HFFc6 (cell line): ENCODE results near the gene ZDHHC17. TPM values are rescaled to one million over a fixed set of nuclear protein-coding genes. Genes with fewer than 3 reads are reported as not detected.

Experiments
- DNase-seq: peaks from one replicate; pipeline ENCODE4 v3.0.0-alpha.2; 2018
- H3K27ac Mint-ChIP-seq: 2 replicates; pipeline ENCODE4 v1.8.0; 2020; ENCODE audit warnings: mild to moderate bottlenecking, mixed read lengths
- H3K27me3 Mint-ChIP-seq: 2 replicates; pipeline ENCODE4 v1.8.0; 2021; ENCODE audit warnings: mild to moderate bottlenecking, moderate library complexity, mixed read lengths; ENCODE audit not compliant: insufficient read depth
- H3K36me3 Mint-ChIP-seq: 2 replicates; pipeline ENCODE4 v1.8.0; 2021; ENCODE audit warnings: low read depth, mixed read lengths
- H3K4me1 Mint-ChIP-seq: 2 replicates; pipeline ENCODE4 v1.8.0; 2020; ENCODE audit warnings: low read depth, mixed read lengths
- H3K4me3 Mint-ChIP-seq: 2 replicates; pipeline ENCODE4 v1.8.0; 2020; ENCODE audit warnings: mild to moderate bottlenecking, moderate library complexity, mixed read lengths
- H3K9me3 Mint-ChIP-seq: 2 replicates; pipeline ENCODE4 v1.8.0; 2020; ENCODE audit warnings: mild to moderate bottlenecking, mixed read lengths
- total RNA-seq, 6 experiments: library from RNA; stranded (reverse); fragmentation: NEBNext Ultra II Directional; extraction: Animal tissue kit (Norgen Biotek cat#: 25700); gene quantifications; 2 replicates in 1 of 6; 3 replicates in 5 of 6; pipeline ENCODE4 v1.2.3, GENCODE V29; 2021
- TF ChIP-seq, protein P1 (sequence below): fragments of 200-600 bp; sonication (generic); IDR thresholded peaks from 2 replicates; pipeline ENCODE4 v1.5.0; 2021; ENCODE audit warnings: antibody characterized with exemption, mild to moderate bottlenecking

ZDHHC17 gene
- total RNA-seq, 6 experiments from 2014 or later = 16.0 to 23.6 (median 19.2) TPM

- peak; percentile 75 for DNase-seq
- Mint-ChIP-seq H3K27ac (peak overlapping the region; percentile 81), H3K27me3 (peaks cover 2% of the 10 kb centered on the region), H3K4me1 (peaks cover 33% of the 10 kb centered on the region), H3K4me3 (peak overlapping the region; percentile 48), H3K9me3 (no peaks in the 10 kb centered on the region), H3K36me3 (peaks cover 18% of the 10 kb centered on the region)
- TF ChIP-seq, protein P1, sequence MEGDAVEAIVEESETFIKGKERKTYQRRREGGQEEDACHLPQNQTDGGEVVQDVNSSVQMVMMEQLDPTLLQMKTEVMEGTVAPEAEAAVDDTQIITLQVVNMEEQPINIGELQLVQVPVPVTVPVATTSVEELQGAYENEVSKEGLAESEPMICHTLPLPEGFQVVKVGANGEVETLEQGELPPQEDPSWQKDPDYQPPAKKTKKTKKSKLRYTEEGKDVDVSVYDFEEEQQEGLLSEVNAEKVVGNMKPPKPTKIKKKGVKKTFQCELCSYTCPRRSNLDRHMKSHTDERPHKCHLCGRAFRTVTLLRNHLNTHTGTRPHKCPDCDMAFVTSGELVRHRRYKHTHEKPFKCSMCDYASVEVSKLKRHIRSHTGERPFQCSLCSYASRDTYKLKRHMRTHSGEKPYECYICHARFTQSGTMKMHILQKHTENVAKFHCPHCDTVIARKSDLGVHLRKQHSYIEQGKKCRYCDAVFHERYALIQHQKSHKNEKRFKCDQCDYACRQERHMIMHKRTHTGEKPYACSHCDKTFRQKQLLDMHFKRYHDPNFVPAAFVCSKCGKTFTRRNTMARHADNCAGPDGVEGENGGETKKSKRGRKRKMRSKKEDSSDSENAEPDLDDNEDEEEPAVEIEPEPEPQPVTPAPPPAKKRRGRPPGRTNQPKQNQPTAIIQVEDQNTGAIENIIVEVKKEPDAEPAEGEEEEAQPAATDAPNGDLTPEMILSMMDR = no peak
Measured at GRCh38 chr12:76863005-76863670, 99.2 kb downstream of the ZDHHC17 start.

- Mint-ChIP-seq H3K36me3 (peaks cover 18% of the 10 kb centered on the region), H3K4me3 (peak overlapping the region; percentile 48), H3K27me3 (peaks cover 2% of the 10 kb centered on the region), H3K9me3 (no peaks in the 10 kb centered on the region), H3K4me1 (peaks cover 34% of the 10 kb centered on the region), H3K27ac (peak overlapping the region; percentile 81)
- DNase-seq = peak; percentile 33
- TF ChIP-seq, protein P1 = no peak
Measured at GRCh38 chr12:76863837-76864236, 99.9 kb downstream of the ZDHHC17 start.

- no peak overlapping the region for H3K27ac Mint-ChIP-seq
- H3K9me3 Mint-ChIP-seq = no peaks in the 10 kb centered on the region; the same call in 1 of the 2 replicates
- no peak overlapping the region for H3K4me3 Mint-ChIP-seq
- DNase-seq = no peak
- TF ChIP-seq, protein P1 = no peak
- peaks cover 18% of the 10 kb centered on the region for H3K36me3 Mint-ChIP-seq
- peaks cover 44% of the 10 kb centered on the region for H3K4me1 Mint-ChIP-seq
- H3K27me3 Mint-ChIP-seq = peaks cover 2% of the 10 kb centered on the region
Measured at GRCh38 chr12:76864791-76865400, 101.0 kb downstream of the ZDHHC17 start.

DNA sequence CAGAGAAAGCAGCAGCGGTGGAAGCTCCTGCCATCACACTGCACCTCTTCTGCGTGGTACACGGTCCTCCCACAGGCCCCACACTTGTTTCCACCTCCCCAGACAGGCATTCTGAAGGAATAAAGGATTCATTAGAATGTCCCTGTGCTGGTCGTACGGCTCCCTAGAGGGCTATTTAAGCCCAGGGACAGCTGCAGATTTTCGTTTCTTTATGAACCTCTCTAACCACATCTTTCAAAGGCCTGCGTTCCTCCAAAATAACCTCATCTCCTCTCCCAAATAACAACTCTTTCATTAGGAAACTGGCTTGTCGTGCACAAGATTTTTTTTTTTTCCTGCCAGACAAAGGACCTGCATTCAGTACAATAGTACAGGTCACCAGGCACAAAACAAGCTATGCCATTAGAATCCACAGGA lies 102.2 kb downstream of the ZDHHC17 start:
- Mint-ChIP-seq H3K4me1 (peaks cover 45% of the 10 kb centered on the region), H3K27ac (no peak overlapping the region), H3K27me3 (peaks cover 2% of the 10 kb centered on the region), H3K4me3 (no peak overlapping the region), H3K36me3 (peaks cover 18% of the 10 kb centered on the region), H3K9me3 (no peaks in the 10 kb centered on the region; the same call in 1 of the 2 replicates)
- TF ChIP-seq, protein P1 = no peak
- DNase-seq = no peak

DNA sequence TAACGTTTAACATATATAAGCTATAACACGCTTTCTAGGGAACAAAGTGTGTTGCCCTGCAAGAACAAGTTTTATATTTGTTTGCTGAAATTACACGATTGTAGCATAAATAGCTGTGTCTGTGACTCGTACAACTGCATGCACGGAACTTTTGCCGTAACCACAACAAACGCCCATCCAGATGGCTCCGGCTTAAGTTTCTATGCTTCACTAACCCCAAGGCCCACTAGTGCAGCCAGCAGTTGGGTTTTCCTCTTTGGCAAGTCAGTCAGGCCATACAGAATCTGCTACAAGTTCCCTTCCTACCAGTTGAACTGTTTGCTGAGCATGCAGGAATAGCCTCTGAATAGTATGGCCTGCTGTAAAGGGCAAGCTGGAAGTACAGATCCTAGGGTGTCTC lies 102.8 kb downstream of the ZDHHC17 start:
- H3K27me3 Mint-ChIP-seq = peaks cover 2% of the 10 kb centered on the region
- peaks cover 45% of the 10 kb centered on the region for H3K4me1 Mint-ChIP-seq
- TF ChIP-seq, protein P1 = no peak
- peaks cover 14% of the 10 kb centered on the region for H3K36me3 Mint-ChIP-seq
- H3K27ac Mint-ChIP-seq = no peak overlapping the region
- no peak for DNase-seq
- no peak overlapping the region for H3K4me3 Mint-ChIP-seq
- no peaks in the 10 kb centered on the region; the same call in 1 of the 2 replicates for H3K9me3 Mint-ChIP-seq
